Karpas-422 (cell line): ENCODE measurements around the gene KDELR3. TPM values are rescaled to one million over a fixed set of nuclear protein-coding genes. Genes with fewer than 3 reads are reported as not detected.

Experiments
- DNase-seq: peaks from one replicate; pipeline ENCODE4 v3.0.0-alpha.2; 2015
- H2AFZ ChIP-seq: fragments of 200-600 bp; sonication (generic); 2 replicates; pipeline ENCODE4 v1.6.1; 2014; ENCODE audit warnings: antibody characterized with exemption, low read length, mixed read lengths
- H3K27ac ChIP-seq: fragments of 200-600 bp; sonication (generic); 2 replicates; pipeline ENCODE4 v1.5.1; 2014; ENCODE audit warnings: mild to moderate bottlenecking, low read length, moderate library complexity
- H3K27me3 ChIP-seq: fragments of 200-600 bp; sonication (generic); 2 replicates; pipeline ENCODE4 v1.6.1; 2014; ENCODE audit warnings: low read length, mixed read lengths
- H3K36me3 ChIP-seq: fragments of 200-600 bp; sonication (generic); 2 replicates; pipeline ENCODE4 v1.6.1; 2014; ENCODE audit warnings: low read length, mixed read lengths; ENCODE audit not compliant: insufficient read depth
- H3K4me1 ChIP-seq: fragments of 200-600 bp; sonication (generic); 2 replicates; pipeline ENCODE4 v1.6.1; 2014; ENCODE audit warnings: mild to moderate bottlenecking, low read length, mixed read lengths
- H3K4me2 ChIP-seq: fragments of 200-600 bp; sonication (generic); 2 replicates; pipeline ENCODE4 v1.6.1; 2014; ENCODE audit warnings: low read length, low read depth, mild to moderate bottlenecking; ENCODE audit not compliant: poor library complexity, severe bottlenecking
- H3K4me3 ChIP-seq: fragments of 200-600 bp; sonication (generic); 2 replicates; pipeline ENCODE4 v1.5.1; 2014; ENCODE audit warnings: mild to moderate bottlenecking, antibody characterized with exemption, low read length, mixed read lengths
- H3K79me2 ChIP-seq: fragments of 200-600 bp; sonication (generic); 2 replicates; pipeline ENCODE4 v1.6.1; 2014; ENCODE audit warnings: mild to moderate bottlenecking, low read length, mixed read lengths
- H3K9ac ChIP-seq: fragments of 200-600 bp; sonication (generic); 2 replicates; pipeline ENCODE4 v1.6.0; 2014; ENCODE audit warnings: low read length
- H3K9me2 ChIP-seq: fragments of 200-600 bp; sonication (generic), shearing (Covaris generic); replicated peaks from 2 replicates; pipeline ENCODE4 v1.6.0; 2014; ENCODE audit warnings: mild to moderate bottlenecking, low read length, moderate library complexity; ENCODE audit not compliant: insufficient read depth
- H3K9me3 ChIP-seq: fragments of 300-700, 200-600 bp; sonication (generic); 2 replicates; pipeline ENCODE4 v1.6.1; 2014; ENCODE audit warnings: low read length, mixed read lengths
- H4K20me1 ChIP-seq: fragments of 200-600 bp; sonication (generic); 2 replicates; pipeline ENCODE4 v1.6.1; 2014; ENCODE audit warnings: mild to moderate bottlenecking, antibody characterized with exemption, low read length, low read depth; ENCODE audit not compliant: insufficient read depth
- total RNA-seq: library from RNA; depleted of rRNA; stranded (reverse); fragments of >200 nt; shearing (Covaris generic); gene quantifications from 2 replicates; pipeline ENCODE4 v1.2.3, GENCODE V29; 2014; ENCODE audit warnings: low replicate concordance

Gene KDELR3
- total RNA-seq, 1 experiment from 2014 or later = not detected

GRCh38 chr22:38489561-38490145 lies 21.8 kb downstream of the KDELR3 start:
- H3K9me3 ChIP-seq = no peaks in the 10 kb centered on the region
- H3K27ac ChIP-seq = no peak overlapping the region
- DNase-seq = no peak
- H3K27me3 ChIP-seq = no peaks in the 10 kb centered on the region
- H3K4me1 ChIP-seq = no peaks in the 10 kb centered on the region
- no peak overlapping the region for H3K4me3 ChIP-seq
- H2AFZ ChIP-seq = no peak overlapping the region
- no peak overlapping the region for H3K9ac ChIP-seq
- H3K79me2 ChIP-seq = no peaks in the 10 kb centered on the region; the same call in none of the 2 replicates
- H4K20me1 ChIP-seq = peaks cover 29% of the 10 kb centered on the region
- no peaks in the 10 kb centered on the region for H3K9me2 ChIP-seq
- peaks cover 88% of the 10 kb centered on the region for H3K36me3 ChIP-seq
- H3K4me2 ChIP-seq = no peak overlapping the region

GRCh38 chr22:38490475-38490874 lies 22.6 kb downstream of the KDELR3 start:
- Histone ChIP-seq H4K20me1 (peaks cover 28% of the 10 kb centered on the region), H3K4me1 (no peaks in the 10 kb centered on the region), H3K9me3 (no peaks in the 10 kb centered on the region), H3K4me3 (no peak overlapping the region), H3K9ac (no peak overlapping the region), H3K27me3 (no peaks in the 10 kb centered on the region), H2AFZ (no peak overlapping the region), H3K9me2 (no peaks in the 10 kb centered on the region), H3K27ac (no peak overlapping the region), H3K4me2 (no peak overlapping the region), H3K36me3 (peaks cover 86% of the 10 kb centered on the region), H3K79me2 (peaks cover 2% of the 10 kb centered on the region)
- no peak for DNase-seq

- Histone ChIP-seq H3K27ac (no peak overlapping the region), H3K9me2 (no peaks in the 10 kb centered on the region), H3K79me2 (peaks cover 5% of the 10 kb centered on the region), H4K20me1 (peaks cover 28% of the 10 kb centered on the region), H3K9me3 (no peaks in the 10 kb centered on the region), H3K4me3 (no peak overlapping the region), H2AFZ (no peak overlapping the region), H3K27me3 (no peaks in the 10 kb centered on the region), H3K4me2 (no peak overlapping the region), H3K9ac (no peak overlapping the region), H3K36me3 (peaks cover 88% of the 10 kb centered on the region), H3K4me1 (no peaks in the 10 kb centered on the region)
- DNase-seq = no peak
Measured at GRCh38 chr22:38490915-38491314, 23.0 kb downstream of the KDELR3 start.

- H4K20me1 ChIP-seq = peaks cover 30% of the 10 kb centered on the region
- peaks cover 88% of the 10 kb centered on the region for H3K36me3 ChIP-seq
- no peaks in the 10 kb centered on the region for H3K27me3 ChIP-seq
- no peaks in the 10 kb centered on the region for H3K9me3 ChIP-seq
- no peaks in the 10 kb centered on the region for H3K9me2 ChIP-seq
- H2AFZ ChIP-seq = no peak overlapping the region
- H3K79me2 ChIP-seq = peaks cover 11% of the 10 kb centered on the region
- no peak overlapping the region for H3K4me2 ChIP-seq
- H3K9ac ChIP-seq = no peak overlapping the region
- no peak overlapping the region for H3K4me3 ChIP-seq
- H3K27ac ChIP-seq = no peak overlapping the region
- no peaks in the 10 kb centered on the region for H3K4me1 ChIP-seq
- DNase-seq = no peak
Measured at GRCh38 chr22:38491707-38492348, 23.9 kb downstream of the KDELR3 start.

- Histone ChIP-seq H3K27ac (no peak overlapping the region), H3K4me3 (no peak overlapping the region), H3K27me3 (no peaks in the 10 kb centered on the region), H3K9me2 (no peaks in the 10 kb centered on the region), H3K79me2 (peaks cover 30% of the 10 kb centered on the region), H3K9ac (no peak overlapping the region), H3K36me3 (peaks cover 89% of the 10 kb centered on the region), H3K4me2 (no peak overlapping the region), H4K20me1 (peaks cover 23% of the 10 kb centered on the region), H3K4me1 (no peaks in the 10 kb centered on the region), H2AFZ (no peak overlapping the region), H3K9me3 (no peaks in the 10 kb centered on the region)
- no peak for DNase-seq
Measured at GRCh38 chr22:38494498-38494897, 26.6 kb downstream of the KDELR3 start.

- Histone ChIP-seq H3K9ac (no peak overlapping the region), H3K9me2 (no peaks in the 10 kb centered on the region), H3K4me3 (no peak overlapping the region), H4K20me1 (peaks cover 23% of the 10 kb centered on the region), H3K27me3 (no peaks in the 10 kb centered on the region), H3K36me3 (peaks cover 89% of the 10 kb centered on the region), H3K79me2 (peaks cover 32% of the 10 kb centered on the region), H3K4me2 (no peak overlapping the region), H3K4me1 (no peaks in the 10 kb centered on the region), H3K27ac (no peak overlapping the region), H3K9me3 (no peaks in the 10 kb centered on the region), H2AFZ (no peak overlapping the region)
- DNase-seq = no peak
Measured at GRCh38 chr22:38494939-38495338, 27.0 kb downstream of the KDELR3 start.

- Histone ChIP-seq H3K79me2 (peaks cover 55% of the 10 kb centered on the region), H3K4me3 (no peak overlapping the region)
- DNase-seq = no peak
Measured at GRCh38 chr22:38497869-38498268, 30.0 kb downstream of the KDELR3 start.

GRCh38 chr22:38501797-38502672 lies 34.1 kb downstream of the KDELR3 start:
- Histone ChIP-seq H4K20me1 (peaks cover 36% of the 10 kb centered on the region), H3K9me2 (no peaks in the 10 kb centered on the region), H3K27ac (no peak overlapping the region), H3K27me3 (no peaks in the 10 kb centered on the region), H3K4me2 (peak overlapping the region; percentile 84), H3K36me3 (peaks cover 68% of the 10 kb centered on the region), H3K4me1 (peaks cover 35% of the 10 kb centered on the region), H3K9ac (no peak overlapping the region), H3K9me3 (no peaks in the 10 kb centered on the region), H3K79me2 (peaks cover 76% of the 10 kb centered on the region), H2AFZ (no peak overlapping the region), H3K4me3 (no peak overlapping the region)
- DNase-seq = no peak

More at GRCh38 chr22:38497869-38498268, 30.0 kb downstream of the KDELR3 start:
- no peak overlapping the region for H3K27ac ChIP-seq
- H3K4me1 ChIP-seq = peaks cover 7% of the 10 kb centered on the region
- no peaks in the 10 kb centered on the region for H3K9me2 ChIP-seq
- H3K27me3 ChIP-seq = no peaks in the 10 kb centered on the region
- peaks cover 39% of the 10 kb centered on the region for H4K20me1 ChIP-seq
- H3K9me3 ChIP-seq = no peaks in the 10 kb centered on the region
- peaks cover 85% of the 10 kb centered on the region for H3K36me3 ChIP-seq
- no peak overlapping the region for H3K9ac ChIP-seq
- H3K4me2 ChIP-seq = no peak overlapping the region
- H2AFZ ChIP-seq = no peak overlapping the region
